Suprapubic skin (tissue), 4 donors: ENCODE data around the gene CLEC2B.

Source experiments
- CTCF ChIP-seq, 2 donors: fragments of 200-600 bp in 1 of 2; fragments of 450-650 bp in 1 of 2; sonication (generic) in 1 of 2; IDR thresholded peaks; one replicate each; pipeline ENCODE4 v1.5.1; 2016 to 2019; ENCODE audit warnings: antibody characterized with exemption in 2 of 2, mild to moderate bottlenecking in 1 of 2, moderate library complexity in 1 of 2
- EP300 ChIP-seq: sonication (generic); formaldehyde crosslinking; IDR thresholded peaks from one replicate; pipeline ENCODE4 v1.6.1; 2017; ENCODE audit warnings: antibody characterized with exemption
- POLR2A ChIP-seq, 2 donors: fragments of 450-650 bp; IDR thresholded peaks; one replicate each; pipeline ENCODE4 v1.6.1; 2017; ENCODE audit warnings: antibody characterized with exemption in 2 of 2, mild to moderate bottlenecking in 2 of 2, moderate library complexity in 2 of 2
- POLR2AphosphoS5 ChIP-seq, 3 donors: sonication (generic); formaldehyde crosslinking; IDR thresholded peaks; one replicate each; pipeline ENCODE4 v1.6.1; 2017; ENCODE audit warnings: antibody characterized with exemption in 3 of 3

GRCh38 chr12:9883175-9883574 is 14.0 kb upstream of the CLEC2B start:
- no peak for TF ChIP-seq POLR2A (IDR thresholded peaks at IDR 0.05)
- TF ChIP-seq CTCF (IDR thresholded peaks at IDR 0.05) = no peak
- no peak for TF ChIP-seq POLR2AphosphoS5 (IDR thresholded peaks at IDR 0.05)
- TF ChIP-seq EP300 = no peak
